Right lung (tissue), 5 donors: ENCODE results near the gene NDUFA13. TPM values are rescaled to one million over a fixed set of nuclear protein-coding genes. Genes with fewer than 3 reads are reported as not detected.

Experiments
- DNase-seq, 2 donors: peaks; one replicate each; pipeline ENCODE4 v3.0.0-alpha.2; 2013
- polyA plus RNA-seq, 5 donors: library from polyadenylated mRNA; unstranded; fragments of 120-200 nt; gene quantifications; one replicate each; pipeline versions ENCODE4 v1.2.1 to v1.2.3, GENCODE V29; 2013; ENCODE audit warnings: inconsistent platforms in 1 of 5, low replicate concordance in 1 of 5; ENCODE audit not compliant: insufficient read length in 5 of 5, insufficient read depth in 1 of 5

Gene NDUFA13
- polyA plus RNA-seq, 5 donors: 177 to 282 (median 180) TPM

GRCh38 chr19:19544954-19545591, 29.0 kb downstream of the NDUFA13 start:
- DNase-seq: no peak

GRCh38 chr19:19545707-19546106, 29.7 kb downstream of the NDUFA13 start:
- DNase-seq: no peak

GRCh38 chr19:19546751-19547162, 30.7 kb downstream of the NDUFA13 start:
- DNase-seq: no peak

- no peak for DNase-seq
Measured at GRCh38 chr19:19547674-19548336, 31.8 kb downstream of the NDUFA13 start.

- DNase-seq: no peak
Measured at GRCh38 chr19:19548915-19549759, 33.1 kb downstream of the NDUFA13 start.

DNA sequence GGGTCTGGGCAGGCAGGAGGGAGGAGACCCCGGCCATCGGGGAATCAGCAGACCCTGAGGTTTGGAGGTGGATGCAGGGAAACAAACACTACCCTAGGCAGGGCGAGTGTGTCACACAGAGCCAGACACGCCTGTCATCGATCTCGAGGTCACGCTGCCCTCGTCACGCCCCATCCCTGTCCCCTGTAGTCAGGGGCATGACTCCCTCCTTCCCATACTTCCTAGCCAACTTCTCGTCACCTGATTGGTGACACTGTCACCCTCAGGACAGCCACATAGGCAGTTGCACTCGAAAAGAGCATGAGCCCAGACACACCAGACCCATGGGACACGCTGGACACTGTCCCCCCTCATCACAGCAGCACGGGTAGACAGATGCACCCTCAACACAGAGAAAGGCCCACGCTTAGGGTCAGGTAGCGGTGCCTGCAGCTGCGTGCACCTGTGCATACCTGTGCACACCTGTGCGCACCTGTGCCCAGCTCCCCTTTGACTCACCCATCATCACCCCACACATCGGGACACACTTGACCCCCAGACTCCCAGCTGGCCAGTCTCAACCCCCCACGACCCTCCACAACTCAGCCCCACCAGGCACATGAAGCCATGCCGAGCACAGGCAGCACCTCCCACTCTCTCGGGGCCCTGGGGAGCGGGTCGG, 33.9 kb downstream of the NDUFA13 start:
- no peak for DNase-seq

DNA sequence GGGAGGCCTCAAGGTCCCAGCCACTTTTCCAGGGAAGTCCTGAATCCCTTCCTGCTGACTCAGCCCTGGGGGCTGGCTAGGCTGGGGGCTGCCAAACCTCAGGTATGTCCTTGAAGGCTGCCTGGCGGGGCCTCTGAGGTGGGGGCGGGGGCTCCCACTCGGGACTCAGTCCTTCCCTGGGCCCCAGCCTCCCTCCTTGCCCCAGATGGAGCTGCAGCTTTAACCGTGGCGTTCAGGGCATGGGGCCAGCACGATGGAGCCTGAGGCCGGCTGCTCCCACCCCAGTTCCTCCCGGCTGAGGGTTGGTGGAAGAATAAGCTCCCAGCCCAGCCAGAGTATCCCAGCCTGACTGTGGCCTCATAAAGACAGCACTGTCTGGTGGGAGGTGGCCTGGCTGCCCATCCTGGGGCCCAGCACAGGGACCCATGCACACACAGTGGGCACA, 34.5 kb downstream of the NDUFA13 start:
- DNase-seq: no peak

- DNase-seq: no peak
Measured at GRCh38 chr19:19550972-19551852, 35.2 kb downstream of the NDUFA13 start.

DNA sequence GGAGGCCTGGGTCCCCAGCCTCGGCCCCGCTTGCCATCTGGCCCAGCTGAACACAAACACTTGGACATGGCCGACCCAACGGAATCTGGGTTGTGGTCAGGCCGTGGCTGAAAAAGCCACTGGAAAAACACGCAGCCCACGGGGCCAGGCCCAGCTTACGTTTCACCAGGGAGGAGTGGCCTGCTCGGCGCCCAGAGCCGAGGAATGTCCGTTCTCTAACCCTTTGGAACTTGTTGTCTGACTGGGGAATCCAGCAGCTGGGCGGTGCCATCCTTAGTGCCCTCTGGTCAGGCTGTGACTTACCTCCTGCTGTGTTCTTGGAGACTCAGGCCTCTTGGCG, 35.8 kb downstream of the NDUFA13 start:
- no peak for DNase-seq

DNA sequence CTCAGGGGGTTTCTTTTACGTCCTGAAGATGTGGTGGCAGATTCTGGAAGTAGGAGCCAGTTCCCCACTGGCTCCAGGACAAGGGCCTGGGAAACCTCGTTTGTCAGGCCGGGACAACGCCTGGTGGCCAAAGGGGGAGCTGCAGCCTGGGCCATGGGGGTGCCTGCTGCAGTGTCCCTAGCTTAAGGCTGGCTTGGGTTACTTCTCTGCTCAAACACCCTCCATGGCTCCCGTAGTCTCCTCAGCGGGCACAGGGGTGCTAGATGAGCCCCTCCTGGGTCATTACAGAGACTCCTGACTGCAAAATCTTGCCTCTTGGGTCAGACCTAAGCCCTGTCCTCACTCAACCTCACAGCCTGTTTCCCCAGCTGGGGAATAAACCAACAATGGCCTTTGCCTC, 36.8 kb downstream of the NDUFA13 start:
- DNase-seq: no peak

- DNase-seq: no peak
Measured at GRCh38 chr19:19553670-19554069, 37.6 kb downstream of the NDUFA13 start.

DNA sequence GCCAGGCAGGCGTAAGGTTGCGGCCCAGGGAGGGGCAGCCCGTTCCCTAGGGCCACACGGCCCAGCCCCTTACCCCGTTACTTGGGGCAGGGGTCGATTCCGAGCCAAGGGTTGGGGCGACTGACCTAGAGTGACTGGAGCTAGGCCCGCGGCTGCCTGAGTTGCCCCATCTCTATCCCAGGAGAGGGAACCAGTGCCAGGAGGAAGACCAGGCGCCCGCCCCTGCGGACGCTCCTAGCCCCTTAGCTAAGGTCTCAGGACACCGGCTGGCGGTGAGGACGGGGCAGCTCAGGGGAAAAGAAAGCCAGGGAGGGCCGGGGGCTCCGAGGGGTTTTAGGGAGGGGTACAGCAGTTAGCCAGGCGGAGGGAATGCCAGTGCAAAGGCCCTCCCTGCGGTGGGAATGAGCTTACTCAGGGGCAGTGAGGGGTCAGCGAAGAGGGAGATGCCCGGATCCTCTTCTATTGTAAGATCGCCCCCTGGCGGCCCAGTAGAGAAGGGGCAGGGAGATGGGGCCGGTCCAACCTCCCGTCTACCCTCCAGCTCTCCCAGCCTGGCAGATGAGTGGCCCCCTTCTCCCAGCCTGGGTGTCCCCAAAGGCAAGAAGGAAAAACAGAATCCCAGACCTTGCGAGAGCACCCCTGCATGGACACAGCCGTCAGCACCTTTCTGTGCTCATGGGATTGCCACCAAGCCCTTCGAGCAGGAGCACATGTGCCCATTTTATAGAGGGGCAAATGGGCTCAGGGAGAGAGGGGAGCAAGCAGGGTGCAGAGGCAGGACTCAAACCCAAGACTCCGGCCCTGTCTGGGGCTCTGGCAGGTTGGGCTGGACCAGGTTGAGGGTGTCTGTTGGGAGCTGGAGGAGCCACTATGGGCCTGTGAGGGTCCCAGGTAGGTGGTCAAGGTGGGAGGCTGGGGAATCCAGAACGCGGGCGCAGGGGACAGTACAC, 38.3 kb downstream of the NDUFA13 start:
- no peak for DNase-seq

GRCh38 chr19:19558055-19558454, 42.0 kb downstream of the NDUFA13 start:
- DNase-seq: no peak

DNA sequence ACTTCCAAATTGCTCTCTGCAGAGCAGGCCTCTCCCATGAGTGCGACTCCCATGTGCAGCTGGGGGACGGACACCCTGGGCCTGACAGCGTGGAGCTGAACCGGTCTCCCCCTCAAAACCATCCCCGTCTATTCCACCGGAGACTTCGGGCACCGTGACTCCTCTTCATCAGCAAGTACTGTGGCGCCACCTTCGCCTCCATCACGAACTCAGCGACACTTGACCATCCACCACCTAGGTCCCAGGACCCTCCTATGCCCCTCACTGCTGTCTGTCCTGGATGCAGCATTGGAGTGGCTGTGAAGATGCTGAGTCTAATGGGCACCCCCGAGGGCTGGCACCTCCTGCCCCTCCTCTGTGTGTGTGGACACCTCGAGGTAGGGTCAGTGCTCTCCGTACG, 42.6 kb downstream of the NDUFA13 start:
- DNase-seq: no peak

GRCh38 chr19:19559931-19560330, 43.9 kb downstream of the NDUFA13 start:
- DNase-seq: no peak

DNA sequence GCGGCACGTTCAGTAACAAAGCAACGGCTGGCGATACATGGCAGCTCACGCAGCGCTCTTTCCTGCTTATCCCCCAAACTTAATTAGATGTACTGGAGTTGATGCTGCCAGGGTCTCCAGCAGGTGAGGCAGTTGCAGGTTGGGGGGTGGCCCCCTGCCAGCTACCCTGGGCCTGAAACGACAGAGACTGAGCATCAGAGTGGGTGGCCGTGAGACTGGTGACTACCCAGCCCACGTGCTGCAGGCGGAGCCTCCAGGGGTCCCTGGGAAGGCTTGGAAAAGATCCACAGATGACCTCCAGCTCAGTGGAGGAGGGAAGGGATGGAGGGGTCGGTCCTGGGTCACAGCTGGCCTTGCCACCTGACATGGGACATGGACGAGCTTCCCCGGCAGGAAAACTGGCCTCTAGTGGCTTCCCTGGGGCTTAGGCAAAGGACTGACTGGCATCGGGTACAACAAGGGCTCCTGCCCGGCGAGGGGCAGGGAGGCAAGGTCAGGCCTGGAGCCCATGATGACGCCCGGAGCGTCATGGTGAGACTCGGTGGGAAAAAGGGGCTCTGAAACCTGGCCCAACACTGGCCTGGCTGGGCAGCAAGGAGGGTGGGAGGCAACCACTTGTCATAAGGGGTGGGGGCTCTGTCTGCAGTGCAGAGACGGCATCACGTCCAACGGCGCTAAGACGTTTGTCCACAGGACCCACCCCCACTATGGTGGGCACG, 46.1 kb downstream of the NDUFA13 start:
- DNase-seq: no peak

- DNase-seq: no peak
Measured at GRCh38 chr19:19562665-19563347, 46.8 kb downstream of the NDUFA13 start.

DNA sequence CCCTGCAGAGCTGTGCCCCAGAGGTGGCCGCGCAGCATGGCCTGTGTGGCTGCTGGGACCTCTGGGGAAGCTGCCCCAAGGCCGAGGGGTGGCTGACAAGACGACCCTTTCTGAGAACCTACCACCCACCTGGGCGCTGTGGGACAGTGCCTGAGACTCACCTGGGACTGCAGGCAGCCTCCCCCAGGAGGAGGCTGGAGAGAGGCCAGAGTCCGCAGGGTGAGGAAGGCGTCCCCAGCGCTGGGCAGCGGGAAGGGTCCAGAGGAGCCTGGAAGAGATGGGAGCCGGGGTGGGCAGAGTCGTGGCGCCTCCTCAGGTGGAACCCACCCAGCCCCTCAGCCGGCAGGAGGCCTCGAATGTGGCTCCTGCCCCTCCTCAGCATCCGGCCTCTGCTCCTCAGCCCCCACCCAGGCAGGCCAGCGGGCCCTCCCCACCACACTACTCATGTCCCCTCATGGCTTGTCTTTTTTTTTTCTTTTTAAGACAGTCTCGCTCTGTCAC, 47.4 kb downstream of the NDUFA13 start:
- no peak for DNase-seq

GRCh38 chr19:19566306-19566705, 50.3 kb downstream of the NDUFA13 start:
- DNase-seq: no peak
